ENCODE data around the gene HOXA3. TPM values are rescaled to one million over a fixed set of nuclear protein-coding genes. Genes with fewer than 3 reads are reported as not detected.

HOXA3 gene
- total RNA-seq, 1 experiment from 2014 or later = not detected

GRCh38 chr7:27133409-27134231 lies 18.8 kb downstream of the HOXA3 start:
- TF ChIP-seq CTCF (conservative IDR thresholded peaks at IDR 0.05) = no peak
- Histone ChIP-seq H3K79me1 (ENCODE audit: insufficient read depth, low read depth, low read length, poor library complexity, severe bottlenecking) (no peaks in the 10 kb centered on the region), H2BK12ac (ENCODE audit: insufficient read length, low read depth, low read length) (no peak overlapping the region), H3K27ac (ENCODE audit: insufficient read length, low read depth, low read length) (no peak overlapping the region), H3K56ac (ENCODE audit: insufficient read length, low read depth, low read length) (no peak overlapping the region), H2BK5ac (ENCODE audit: insufficient read length, low read length) (no peak overlapping the region), H4K8ac (replicated peaks; ENCODE audit: insufficient read length, low read depth, low read length) (no peak overlapping the region), H2AK5ac (ENCODE audit: insufficient read length, low read length) (no peak overlapping the region), H3K14ac (ENCODE audit: insufficient read depth, low read length) (no peak overlapping the region), H2BK120ac (ENCODE audit: low read depth, low read length, poor library complexity, severe bottlenecking) (no peak overlapping the region), H4K91ac (ENCODE audit: insufficient read length, low read depth, low read length) (no peak overlapping the region), H2BK15ac (ENCODE audit: low read depth, low read length) (no peak overlapping the region), H3K4ac (ENCODE audit: low read depth, low read length) (no peak overlapping the region), H2BK20ac (ENCODE audit: low read depth, low read length, poor library complexity, severe bottlenecking) (no peak overlapping the region), H4K20me1 (ENCODE audit: control insufficient read depth, insufficient read depth, insufficient read length) (peaks cover 3% of the 10 kb centered on the region), H3K4me1 (ENCODE audit: insufficient read depth, low read length) (no peaks in the 10 kb centered on the region), H3K9me3 (ENCODE audit: control insufficient read depth, low read depth, low read length) (no peaks in the 10 kb centered on the region), H3T11ph (ENCODE audit: low read length) (no peak overlapping the region), H3K4me2 (ENCODE audit: insufficient read depth, insufficient read length, low read length) (no peak overlapping the region), H3K27me3 (ENCODE audit: insufficient read depth, low read length) (peaks cover 95% of the 10 kb centered on the region), H3K23me2 (ENCODE audit: insufficient read length, low read depth, low read length, poor library complexity, severe bottlenecking) (no peaks in the 10 kb centered on the region), H3K23ac (ENCODE audit: insufficient read length, low read depth, low read length) (no peak overlapping the region), H3K9ac (ENCODE audit: extremely low read depth, insufficient read length, low read length) (no peak overlapping the region), H3K79me2 (ENCODE audit: insufficient read depth, low read length) (no peaks in the 10 kb centered on the region), H4K5ac (ENCODE audit: insufficient read length, low read depth, low read length) (no peak overlapping the region), H2AFZ (ENCODE audit: low read length) (no peak overlapping the region), H3K18ac (ENCODE audit: insufficient read length, low read depth, low read length) (no peak overlapping the region)
- DNase-seq = no peak
- Mint-ChIP-seq H3K9me3 (peaks cover 0 to 7% of the 10 kb centered on the region in 2 experiments; a peak in 3 of 5 replicates), H3K27ac (no peak overlapping the region), H3K27me3 (ENCODE audit: low read depth) (peaks cover 97% of the 10 kb centered on the region), H3K4me1 (no peaks in the 10 kb centered on the region), H3K4me3 (no peak overlapping the region), H3K36me3 (ENCODE audit: insufficient read depth in 1 of 3, low read depth in 3 of 3) (no peaks in the 10 kb centered on the region)
- WGBS (ENCODE audit: extremely low coverage, insufficient read length, low lambda C conversion rate) = no CpG with 5 or more reads among the region's 18 CpGs

Measured in H9 (cell line).